Stimulated activated CD4-positive, alpha-beta T cell treated with anti-CD3 and anti-CD28 coated beads, TNF-alpha, amount 100 ng/mL, for 24 hours (primary cell): Measurements from ENCODE around the gene STOM.
"Not testable (repeated sequence)": the region's sequence is repeated elsewhere in the genome, so short reads cannot be mapped to it uniquely, and the experiment has no call there.

Experiments used
- DNase-seq, 3 experiments: peaks; one replicate each; pipeline ENCODE4 v3.0.0-alpha.2; 2020; ENCODE audit warnings: low read depth in 3 of 3

The STOM gene, protein sequence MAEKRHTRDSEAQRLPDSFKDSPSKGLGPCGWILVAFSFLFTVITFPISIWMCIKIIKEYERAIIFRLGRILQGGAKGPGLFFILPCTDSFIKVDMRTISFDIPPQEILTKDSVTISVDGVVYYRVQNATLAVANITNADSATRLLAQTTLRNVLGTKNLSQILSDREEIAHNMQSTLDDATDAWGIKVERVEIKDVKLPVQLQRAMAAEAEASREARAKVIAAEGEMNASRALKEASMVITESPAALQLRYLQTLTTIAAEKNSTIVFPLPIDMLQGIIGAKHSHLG

DNA sequence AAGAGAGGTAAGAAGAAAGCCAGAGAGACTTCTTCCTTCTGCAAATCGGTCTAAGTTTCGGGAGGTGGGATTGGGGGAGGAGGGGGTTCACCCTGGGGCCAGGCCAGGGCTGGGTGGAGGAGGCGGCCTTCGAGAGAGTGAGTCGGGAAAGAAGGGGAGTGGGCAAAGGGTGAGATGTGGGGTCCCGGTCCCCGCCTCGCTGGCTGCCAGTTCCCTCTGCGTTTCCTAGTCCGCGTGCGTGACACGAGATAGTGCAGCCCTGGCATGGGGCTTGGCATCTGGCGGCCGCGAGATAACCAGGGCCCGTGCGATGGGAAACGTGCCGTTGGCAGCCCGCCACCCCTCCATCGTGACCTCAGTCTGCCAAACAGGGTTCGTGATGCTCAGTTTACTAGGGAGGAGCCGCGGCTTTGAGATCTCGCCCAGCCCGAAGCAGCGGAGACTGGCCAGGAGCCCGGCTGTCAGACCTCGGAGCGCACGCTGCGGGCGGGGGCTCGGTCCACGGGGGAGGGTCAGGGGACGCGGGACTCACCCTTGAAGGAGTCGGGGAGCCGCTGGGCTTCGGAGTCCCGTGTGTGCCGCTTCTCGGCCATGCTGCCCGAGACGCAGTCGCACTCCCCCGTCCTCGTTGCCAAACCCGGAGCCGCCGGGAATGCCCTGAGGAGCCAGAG lies at the start of gene STOM:
STOM (minus strand) TSS at position 656 of the 671 bp plus-strand sequence; CDS start at position 593, 63 bp downstream.
- peak in 2 of 3 experiments; percentile 25 to 51 for DNase-seq

- no peak for DNase-seq
Observed at GRCh38 chr9:121411993-121412392, 41.9 kb upstream of the STOM start.

GRCh38 chr9:121405899-121406298 lies 35.8 kb upstream of the STOM start:
- no peak for DNase-seq

GRCh38 chr9:121404906-121405305 lies 34.9 kb upstream of the STOM start:
- DNase-seq, result no peak

DNA sequence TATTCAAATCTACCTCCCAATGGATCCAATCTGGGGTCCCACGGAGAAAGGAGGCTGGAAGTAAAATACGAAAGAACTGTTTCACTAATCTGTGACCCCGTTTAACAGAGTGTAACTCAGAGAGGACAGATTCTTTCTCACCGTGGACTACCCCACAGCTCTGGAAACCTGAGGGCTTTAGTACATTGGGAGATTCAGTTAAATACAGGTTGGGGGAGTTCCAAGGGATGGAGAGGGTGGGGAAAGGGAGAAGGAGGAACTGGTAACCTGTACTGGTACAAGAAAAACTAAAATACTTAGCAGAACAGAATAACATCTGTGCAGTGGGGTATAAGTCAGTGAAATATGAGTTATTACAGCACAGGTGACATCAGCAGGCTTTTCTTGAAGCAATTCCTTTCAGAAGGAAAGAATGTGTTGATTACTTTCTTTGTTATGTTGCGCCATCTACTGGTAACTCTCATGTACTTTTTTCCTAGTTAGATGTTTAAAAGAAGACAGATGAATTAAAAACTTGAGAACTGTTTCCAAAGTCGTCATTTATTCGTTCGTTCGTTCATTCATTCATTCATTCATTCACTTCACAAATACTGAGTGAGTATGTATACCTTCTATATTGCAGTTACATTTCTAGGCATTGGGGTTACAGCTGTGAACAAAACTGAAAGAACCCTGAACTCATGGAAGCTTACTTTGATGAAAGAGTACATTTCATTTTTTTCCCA lies 30.0 kb upstream of the STOM start:
- DNase-seq, result no peak

DNA sequence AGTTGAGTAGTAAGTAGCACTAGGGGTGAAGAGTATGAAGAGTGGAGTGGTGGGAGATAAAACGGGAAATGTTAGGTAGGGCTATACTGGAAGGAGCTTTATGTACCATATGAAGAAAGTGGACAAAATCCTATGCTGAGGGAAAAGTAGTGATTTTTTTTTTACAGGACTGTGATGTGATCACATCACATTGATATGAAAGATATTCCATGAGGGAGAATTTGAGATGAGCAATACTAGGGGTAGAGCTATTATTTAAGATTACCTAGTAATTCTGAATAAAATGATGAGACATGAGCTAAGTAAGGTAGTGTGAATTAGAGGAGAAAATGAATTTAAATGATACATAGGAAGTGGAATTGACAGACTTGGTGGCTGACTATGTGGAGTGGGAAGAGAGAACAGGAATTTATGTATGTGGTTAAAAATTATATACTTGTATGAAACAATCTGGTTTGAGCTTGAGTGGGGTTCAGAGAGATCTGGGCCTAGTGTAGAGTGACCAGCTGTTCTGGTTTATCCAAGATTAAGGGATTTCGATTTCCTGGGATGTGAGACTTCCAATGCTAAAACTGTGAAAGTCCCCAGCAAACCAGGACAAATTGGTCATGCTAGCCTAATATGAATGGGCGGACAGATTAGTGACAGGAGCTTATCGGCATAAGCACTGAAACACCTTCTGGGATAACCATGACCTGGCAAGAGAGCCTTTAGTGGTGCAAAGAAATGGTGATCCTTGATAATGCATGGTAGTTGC lies 29.3 kb upstream of the STOM start:
- DNase-seq, result no peak

DNA sequence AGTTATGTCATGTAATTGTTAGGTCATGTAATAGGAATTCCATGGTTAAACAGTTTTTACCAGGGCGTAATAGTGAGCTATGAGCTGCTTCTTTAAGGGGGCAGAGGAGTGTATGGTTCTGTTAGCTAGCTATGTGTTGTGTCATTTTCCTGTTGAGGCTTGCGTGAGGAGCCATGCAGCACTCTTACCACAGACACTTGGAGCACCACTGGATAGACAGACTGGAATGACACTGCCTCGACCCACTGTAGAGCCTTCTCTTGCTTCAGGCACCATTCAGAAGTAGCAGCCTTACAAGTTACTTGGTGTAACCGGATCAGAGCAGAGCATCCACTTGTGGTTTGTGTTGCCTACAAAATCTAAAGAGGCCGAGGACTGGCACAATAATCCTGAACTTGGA lies 28.3 kb upstream of the STOM start:
- DNase-seq, result no peak

GRCh38 chr9:121397277-121397676 lies 27.2 kb upstream of the STOM start:
- not testable (repeated sequence) for DNase-seq

DNA sequence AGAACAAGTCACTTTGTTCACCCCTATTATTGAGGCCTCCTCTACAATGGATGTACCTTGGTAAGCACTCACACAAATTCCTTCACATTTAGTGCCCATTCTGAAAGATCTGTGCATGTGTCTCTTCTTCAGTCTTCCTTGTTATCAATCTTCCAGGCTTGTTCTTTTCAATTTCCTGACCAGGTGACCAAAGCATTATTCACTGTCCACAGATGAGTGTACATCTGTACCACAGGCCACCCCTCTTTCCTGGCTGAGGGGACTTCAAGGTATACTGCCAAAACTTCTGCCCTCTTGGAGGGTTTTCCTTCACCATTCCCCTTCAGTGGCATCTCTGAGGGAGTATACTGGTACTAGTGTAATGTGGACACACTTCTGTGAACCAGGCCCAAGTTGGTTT lies 25.5 kb upstream of the STOM start:
- no peak for DNase-seq

- DNase-seq, result no peak
Observed at GRCh38 chr9:121394292-121394691, 24.2 kb upstream of the STOM start.

DNA sequence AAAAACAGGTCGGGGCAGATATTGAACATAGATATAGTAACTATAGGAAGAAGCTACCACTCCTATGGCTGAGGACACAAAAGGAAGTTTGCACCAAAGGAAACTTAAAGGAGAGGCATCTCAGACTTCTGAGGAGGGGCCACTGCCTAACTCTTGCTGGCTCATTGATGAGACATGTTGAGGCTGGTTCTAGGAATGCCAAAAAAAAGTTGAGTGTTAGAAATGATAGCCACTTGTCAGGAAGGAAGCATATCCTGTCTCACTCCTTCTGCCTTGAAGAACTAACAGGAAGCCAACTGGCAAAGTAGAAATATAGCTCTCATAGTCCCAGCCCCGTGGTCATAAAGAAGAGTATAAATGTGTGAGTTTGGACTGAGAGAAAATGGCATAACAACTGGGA lies 23.3 kb upstream of the STOM start:
- DNase-seq, result no peak

- no peak for DNase-seq
Observed at GRCh38 chr9:121390372-121390771, 20.3 kb upstream of the STOM start.

DNA sequence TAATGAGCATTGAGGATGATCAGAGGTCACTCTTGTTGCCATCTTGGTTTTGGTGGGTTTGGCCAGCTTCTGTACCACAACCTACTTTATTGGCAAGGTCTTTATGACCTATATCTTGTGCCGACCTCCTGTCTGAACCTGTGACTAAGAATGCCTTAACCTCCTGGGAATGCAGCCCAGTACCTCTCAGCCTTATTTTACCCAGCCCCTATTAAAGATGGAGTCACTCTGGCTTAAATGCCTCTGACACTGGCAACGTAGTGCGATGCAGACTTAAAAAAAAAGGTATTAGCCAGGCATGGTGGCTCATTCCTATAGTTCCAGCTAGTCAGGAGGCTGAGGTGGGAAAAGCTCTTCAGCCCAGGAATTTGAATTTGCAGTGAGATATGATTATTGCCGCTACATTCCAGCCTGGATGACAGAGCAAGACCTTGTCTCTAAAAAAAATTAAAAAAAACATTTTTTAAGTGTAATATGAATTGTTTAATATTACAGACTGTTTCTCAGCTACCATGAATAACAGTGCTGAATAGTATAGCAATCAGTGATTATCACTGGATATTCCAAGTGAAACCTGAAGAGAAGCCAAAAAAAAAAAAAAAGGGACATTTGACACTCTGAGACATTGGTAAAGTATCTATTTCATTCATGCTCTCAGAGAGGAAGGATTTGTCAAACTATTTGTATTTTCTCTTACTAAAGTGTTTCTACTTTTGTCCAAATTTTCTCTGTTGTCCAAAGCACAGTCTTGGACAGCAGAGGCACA lies 18.3 kb upstream of the STOM start:
- no peak for DNase-seq

- DNase-seq, result no peak
Observed at GRCh38 chr9:121386442-121387175, 16.6 kb upstream of the STOM start.

DNA sequence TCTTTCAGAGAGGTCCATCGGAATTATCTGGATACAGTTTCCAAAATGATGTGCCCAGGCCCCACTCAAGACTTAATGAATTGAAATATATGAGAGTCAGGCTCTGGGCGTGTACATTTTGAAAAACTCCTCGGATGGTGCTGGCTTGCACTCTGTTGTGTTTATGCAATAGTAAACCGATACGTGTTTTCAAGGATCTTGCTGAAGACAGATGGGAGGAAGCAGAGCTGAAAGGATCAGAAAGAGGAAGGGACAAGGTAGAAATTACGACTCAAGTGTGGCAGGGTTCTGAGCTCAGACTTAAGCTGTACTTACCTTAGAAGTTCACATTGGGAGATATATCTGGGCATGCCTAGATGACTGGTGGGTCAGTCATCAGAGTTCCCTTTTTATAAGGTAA lies 13.7 kb upstream of the STOM start:
- DNase-seq, result no peak

DNA sequence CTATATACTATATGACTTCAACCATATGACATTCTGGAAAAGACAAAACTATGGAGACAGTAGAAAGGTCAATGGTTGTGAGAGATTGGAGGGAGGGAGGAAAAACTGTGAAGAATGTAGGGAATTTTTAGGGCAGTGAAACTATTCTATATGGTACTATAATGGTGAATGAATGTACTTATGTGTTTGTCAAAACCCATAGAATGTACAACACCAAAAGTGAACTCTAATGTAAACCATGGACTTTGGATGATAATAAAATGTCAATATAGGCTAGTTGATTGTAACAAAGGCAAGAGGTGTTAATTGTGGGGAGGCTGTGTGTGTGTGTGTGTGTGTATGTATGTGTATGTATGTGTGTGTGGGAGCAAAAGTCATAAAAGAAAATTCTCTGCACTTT lies 10.8 kb upstream of the STOM start:
- DNase-seq, result no peak

GRCh38 chr9:121376214-121376830 lies 6.3 kb upstream of the STOM start:
- no peak for DNase-seq

DNA sequence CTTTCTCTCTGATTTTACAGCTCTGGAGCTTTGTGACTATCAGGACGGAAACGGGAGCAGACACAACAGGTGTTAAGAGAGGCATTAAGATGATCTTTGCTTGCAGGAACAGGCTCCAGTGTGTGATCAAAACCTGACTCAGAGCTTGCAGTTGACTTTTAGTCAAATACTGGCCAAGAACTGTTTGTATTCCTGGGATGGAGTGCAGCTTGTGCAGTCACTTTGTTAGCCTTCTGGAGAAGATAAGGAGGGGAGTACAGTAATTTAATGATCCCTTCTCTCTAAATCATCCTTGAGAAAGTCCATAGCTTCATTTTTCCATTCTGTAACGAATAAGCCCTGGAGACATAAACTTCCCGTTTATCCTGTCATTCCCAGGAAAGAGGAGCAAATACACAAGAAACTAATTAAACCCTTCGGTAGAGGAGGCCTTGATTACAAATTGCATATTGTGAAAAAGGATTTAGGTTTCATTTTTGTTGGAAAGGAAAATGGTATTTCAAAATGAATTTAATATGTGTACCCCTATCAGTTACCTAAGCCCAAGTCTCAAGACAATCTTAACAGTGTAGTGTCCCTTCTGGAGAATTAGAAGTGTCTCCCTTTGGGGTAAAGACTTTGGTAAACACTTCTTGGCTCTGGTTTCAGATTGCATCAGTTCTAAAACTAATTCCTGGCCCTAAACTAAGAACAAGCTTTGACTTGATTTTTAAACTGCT lies 3.1 kb upstream of the STOM start:
- DNase-seq, result no peak

GRCh38 chr9:121372239-121373010 lies 2.4 kb upstream of the STOM start:
- DNase-seq, result no peak
